NCI-H69 (cell line): ENCODE measurements around the gene LMOD1.
"Not testable (repeated sequence)": the region's sequence is repeated elsewhere in the genome, so short reads cannot be mapped to it uniquely, and the experiment has no call there.

Experiments
- DNase-seq: peaks from one replicate; lab custom pipeline; 2025; lab: John Stamatoyannopoulos, UW

The LMOD1 gene

GRCh38 chr1:201947697-201948008, 1.3 kb upstream of the LMOD1 start:
- DNase-seq, result no peak

GRCh38 chr1:201945863-201946223, 505 bp downstream of the LMOD1 start:
- DNase-seq, result no peak

GRCh38 chr1:201945157-201945556, 1.2 kb downstream of the LMOD1 start:
- no peak for DNase-seq

- DNase-seq, result no peak
These were observed 1.7 kb downstream of the LMOD1 start for GRCh38 chr1:201944639-201945038.

GRCh38 chr1:201944002-201944401, 2.3 kb downstream of the LMOD1 start:
- DNase-seq, result no peak

GRCh38 chr1:201942129-201942495, 4.2 kb downstream of the LMOD1 start:
- DNase-seq, result no peak

GRCh38 chr1:201941420-201942128, 4.8 kb downstream of the LMOD1 start:
- peak; percentile 65 for DNase-seq

- DNase-seq, result not testable (repeated sequence)
These were observed 6.0 kb downstream of the LMOD1 start for GRCh38 chr1:201940316-201940715.

GRCh38 chr1:201939574-201939973, 6.8 kb downstream of the LMOD1 start:
- DNase-seq, result no peak

GRCh38 chr1:201939148-201939547, 7.2 kb downstream of the LMOD1 start:
- no peak for DNase-seq

- DNase-seq, result no peak
These were observed 7.8 kb downstream of the LMOD1 start for GRCh38 chr1:201938440-201939035.

- no peak for DNase-seq
These were observed 8.6 kb downstream of the LMOD1 start for GRCh38 chr1:201937624-201938213.

GRCh38 chr1:201933840-201934430, 12.4 kb downstream of the LMOD1 start:
- DNase-seq, result no peak

GRCh38 chr1:201930803-201931202, 15.5 kb downstream of the LMOD1 start:
- no peak for DNase-seq

- no peak for DNase-seq
These were observed 16.2 kb downstream of the LMOD1 start for GRCh38 chr1:201930137-201930536.

GRCh38 chr1:201928266-201928665, 18.1 kb downstream of the LMOD1 start:
- no peak for DNase-seq

GRCh38 chr1:201925981-201926645, 20.2 kb downstream of the LMOD1 start:
- DNase-seq, result peak; percentile 87

- peak; percentile 25 for DNase-seq
These were observed 21.1 kb downstream of the LMOD1 start for GRCh38 chr1:201925301-201925567.

- DNase-seq, result no peak
These were observed 24.3 kb downstream of the LMOD1 start for GRCh38 chr1:201921952-201922558.

GRCh38 chr1:201918343-201918742, 28.0 kb downstream of the LMOD1 start:
- DNase-seq, result no peak

- no peak for DNase-seq
These were observed 28.9 kb downstream of the LMOD1 start for GRCh38 chr1:201917362-201918033.

GRCh38 chr1:201916649-201917249, 29.6 kb downstream of the LMOD1 start:
- peak; percentile 85 for DNase-seq
